ENCODE data around the gene GLB1L2.

GLB1L2 gene

GRCh38 chr11:134401825-134402809 lies 70.3 kb downstream of the GLB1L2 start:
- DNase-seq (ENCODE audit: low spot score) (peak; percentile 10), FAIRE-seq (no peak)

GRCh38 chr11:134402910-134403309 lies 71.1 kb downstream of the GLB1L2 start:
- DNase-seq (ENCODE audit: low spot score) (no peak), FAIRE-seq (no peak)

GRCh38 chr11:134404575-134405341 lies 73.0 kb downstream of the GLB1L2 start:
- FAIRE-seq (no peak), DNase-seq (ENCODE audit: low spot score) (no peak)

GRCh38 chr11:134405436-134405835 lies 73.6 kb downstream of the GLB1L2 start:
- FAIRE-seq (no peak), DNase-seq (ENCODE audit: low spot score) (no peak)

- DNase-seq (ENCODE audit: low spot score) (no peak), FAIRE-seq (no peak)
Observed at GRCh38 chr11:134405841-134406240, 74.1 kb downstream of the GLB1L2 start.

- no peak for FAIRE-seq
- no peak for DNase-seq (ENCODE audit: low spot score)
Observed at GRCh38 chr11:134406264-134407185, 74.7 kb downstream of the GLB1L2 start.

GRCh38 chr11:134407321-134407828 lies 75.6 kb downstream of the GLB1L2 start:
- DNase-seq (ENCODE audit: low spot score), result no peak
- FAIRE-seq, result no peak

GRCh38 chr11:134407923-134408322 lies 76.1 kb downstream of the GLB1L2 start:
- DNase-seq (ENCODE audit: low spot score) (no peak), FAIRE-seq (no peak)

GRCh38 chr11:134409552-134410429 lies 78.0 kb downstream of the GLB1L2 start:
- FAIRE-seq, result no peak
- no peak for DNase-seq (ENCODE audit: low spot score)

- no peak for FAIRE-seq
- no peak for DNase-seq (ENCODE audit: low spot score)
Observed at GRCh38 chr11:134410766-134411165, 79.0 kb downstream of the GLB1L2 start.

- FAIRE-seq, result no peak
- DNase-seq (ENCODE audit: low spot score), result peak; percentile 67
Observed at GRCh38 chr11:134412203-134413042, 80.6 kb downstream of the GLB1L2 start, which contains the start of gene B3GAT1. Gene B3GAT1, minus strand, starts transcription at chr11:134412242. Its CDS starts 24,583 bp downstream, at chr11:134387659.

- DNase-seq (ENCODE audit: low spot score), result no peak
- FAIRE-seq, result no peak
Observed at GRCh38 chr11:134413043-134413825, 81.4 kb downstream of the GLB1L2 start.

- no peak for DNase-seq (ENCODE audit: low spot score)
- FAIRE-seq, result no peak
Observed at GRCh38 chr11:134413826-134414731, 82.3 kb downstream of the GLB1L2 start.

GRCh38 chr11:134414766-134415765 lies 83.3 kb downstream of the GLB1L2 start:
- no peak for FAIRE-seq

GRCh38 chr11:134416726-134417125 lies 84.9 kb downstream of the GLB1L2 start:
- DNase-seq (ENCODE audit: low spot score) (no peak), FAIRE-seq (no peak)

More at GRCh38 chr11:134414766-134415765, 83.3 kb downstream of the GLB1L2 start:
- DNase-seq (ENCODE audit: low spot score), result no peak

Data from urothelium cell line (cell line).